Panc1 (cell line): ENCODE results near the gene EEIG1.

Experiments used
- POLR2AphosphoS5 ChIP-seq: IDR thresholded peaks from 2 replicates; pipeline ENCODE4 v1.6.1; 2012; ENCODE audit warnings: mild to moderate bottlenecking, low read depth, low read length, moderate library complexity
- TF ChIP-seq, protein P1 (sequence below): fragments of 450-650 bp; IDR thresholded peaks from 2 replicates; pipeline ENCODE4 v1.5.1; 2017; ENCODE audit warnings: mild to moderate bottlenecking

DNA sequence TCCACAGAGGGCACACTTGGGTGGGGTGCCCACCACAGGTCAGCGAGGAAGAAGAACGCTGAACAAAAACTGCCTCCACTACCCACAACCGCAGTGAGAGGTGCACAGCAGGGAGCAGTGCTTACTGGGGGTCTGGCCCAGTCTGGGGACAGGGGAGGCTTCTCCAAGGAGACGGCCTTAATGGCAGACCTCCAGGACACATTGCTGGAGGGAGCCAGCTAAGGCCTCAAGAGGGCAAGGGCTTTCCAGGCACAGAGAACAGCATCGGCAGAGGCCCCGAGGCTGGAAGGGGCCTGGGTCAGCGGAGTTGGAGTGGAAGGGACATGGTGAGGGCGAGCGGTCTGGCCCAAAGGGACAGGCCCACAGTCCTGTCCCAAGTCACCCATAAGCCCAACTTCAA, 34.8 kb downstream of the EEIG1 start:
- TF ChIP-seq, protein P1, sequence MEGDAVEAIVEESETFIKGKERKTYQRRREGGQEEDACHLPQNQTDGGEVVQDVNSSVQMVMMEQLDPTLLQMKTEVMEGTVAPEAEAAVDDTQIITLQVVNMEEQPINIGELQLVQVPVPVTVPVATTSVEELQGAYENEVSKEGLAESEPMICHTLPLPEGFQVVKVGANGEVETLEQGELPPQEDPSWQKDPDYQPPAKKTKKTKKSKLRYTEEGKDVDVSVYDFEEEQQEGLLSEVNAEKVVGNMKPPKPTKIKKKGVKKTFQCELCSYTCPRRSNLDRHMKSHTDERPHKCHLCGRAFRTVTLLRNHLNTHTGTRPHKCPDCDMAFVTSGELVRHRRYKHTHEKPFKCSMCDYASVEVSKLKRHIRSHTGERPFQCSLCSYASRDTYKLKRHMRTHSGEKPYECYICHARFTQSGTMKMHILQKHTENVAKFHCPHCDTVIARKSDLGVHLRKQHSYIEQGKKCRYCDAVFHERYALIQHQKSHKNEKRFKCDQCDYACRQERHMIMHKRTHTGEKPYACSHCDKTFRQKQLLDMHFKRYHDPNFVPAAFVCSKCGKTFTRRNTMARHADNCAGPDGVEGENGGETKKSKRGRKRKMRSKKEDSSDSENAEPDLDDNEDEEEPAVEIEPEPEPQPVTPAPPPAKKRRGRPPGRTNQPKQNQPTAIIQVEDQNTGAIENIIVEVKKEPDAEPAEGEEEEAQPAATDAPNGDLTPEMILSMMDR, result no peak
- TF ChIP-seq POLR2AphosphoS5, result no peak
